H9 (cell line): Measurements from ENCODE around the gene MTHFS. TPM values are rescaled to one million over a fixed set of nuclear protein-coding genes. Genes with fewer than 3 reads are reported as not detected.

ENCODE experiments used
- DNase-seq: peaks from one replicate; pipeline ENCODE4 v3.0.0-alpha.2; 2017
- H2AFZ ChIP-seq: one replicate; pipeline ENCODE4 v1.6.1; 2013; ENCODE audit warnings: mild to moderate bottlenecking, low read length, control low read depth, moderate library complexity
- H2AK5ac ChIP-seq: 2 replicates; pipeline ENCODE4 v1.6.1; 2013; ENCODE audit warnings: low read length, control low read depth, mixed read lengths; ENCODE audit not compliant: insufficient read length
- H2BK120ac ChIP-seq: one replicate; pipeline ENCODE4 v1.6.1; 2013; ENCODE audit warnings: low read depth, mild to moderate bottlenecking, low read length, control low read depth, inconsistent platforms; ENCODE audit not compliant: poor library complexity, severe bottlenecking
- H2BK12ac ChIP-seq: 2 replicates; pipeline ENCODE4 v1.6.1; 2013; ENCODE audit warnings: low read length, control low read depth, mixed read lengths, low read depth; ENCODE audit not compliant: insufficient read length
- H2BK15ac ChIP-seq: 2 replicates; pipeline ENCODE4 v1.6.1; 2013; ENCODE audit warnings: low read depth, low read length, control low read depth
- H2BK20ac ChIP-seq: one replicate; pipeline ENCODE4 v1.6.1; 2013; ENCODE audit warnings: low read depth, mild to moderate bottlenecking, low read length, control low read depth, inconsistent platforms; ENCODE audit not compliant: poor library complexity, severe bottlenecking
- H2BK5ac ChIP-seq: 2 replicates; pipeline ENCODE4 v1.6.1; 2013; ENCODE audit warnings: low read length, control low read depth, mixed read lengths; ENCODE audit not compliant: insufficient read length
- H3K14ac ChIP-seq: 2 replicates; pipeline ENCODE4 v1.6.1; 2013; ENCODE audit warnings: low read length, control low read depth; ENCODE audit not compliant: insufficient read depth
- H3K18ac ChIP-seq: 2 replicates; pipeline ENCODE4 v1.6.1; 2013; ENCODE audit warnings: low read depth, mild to moderate bottlenecking, mixed read lengths, low read length, control low read depth; ENCODE audit not compliant: insufficient read length
- H3K23ac ChIP-seq: 2 replicates; pipeline ENCODE4 v1.6.1; 2013; ENCODE audit warnings: low read length, control low read depth, mixed read lengths, low read depth; ENCODE audit not compliant: insufficient read length
- H3K23me2 ChIP-seq: 2 replicates; pipeline ENCODE4 v1.6.1; 2013; ENCODE audit warnings: low read depth, mild to moderate bottlenecking, mixed read lengths, low read length, control low read depth; ENCODE audit not compliant: insufficient read length, poor library complexity, severe bottlenecking
- H3K27ac ChIP-seq: 2 replicates; pipeline ENCODE4 v1.5.1; 2013; ENCODE audit warnings: low read length, control low read depth, mixed read lengths, low read depth; ENCODE audit not compliant: insufficient read length
- H3K27me3 ChIP-seq: 2 replicates; pipeline ENCODE4 v1.6.1; 2013; ENCODE audit warnings: low read length, control low read depth, inconsistent platforms; ENCODE audit not compliant: insufficient read depth
- H3K4ac ChIP-seq: 2 replicates; pipeline ENCODE4 v1.6.1; 2013; ENCODE audit warnings: low read depth, mild to moderate bottlenecking, control low read depth, inconsistent platforms, low read length, moderate library complexity
- H3K4me1 ChIP-seq: 2 replicates; pipeline ENCODE4 v1.6.1; 2013; ENCODE audit warnings: low read length, control low read depth, inconsistent platforms; ENCODE audit not compliant: insufficient read depth
- H3K4me2 ChIP-seq: 2 replicates; pipeline ENCODE4 v1.6.1; 2013; ENCODE audit warnings: low read length, control low read depth, mixed read lengths; ENCODE audit not compliant: insufficient read length, insufficient read depth
- H3K56ac ChIP-seq: 2 replicates; pipeline ENCODE4 v1.6.1; 2013; ENCODE audit warnings: low read depth, mild to moderate bottlenecking, mixed read lengths, low read length, control low read depth; ENCODE audit not compliant: insufficient read length
- H3K79me1 ChIP-seq: 2 replicates; pipeline ENCODE4 v1.6.1; 2013; ENCODE audit warnings: low read depth, mild to moderate bottlenecking, moderate library complexity, low read length, control low read depth, inconsistent platforms; ENCODE audit not compliant: insufficient read depth, poor library complexity, severe bottlenecking
- H3K79me2 ChIP-seq: 2 replicates; pipeline ENCODE4 v1.6.1; 2013; ENCODE audit warnings: low read length, control low read depth, inconsistent platforms; ENCODE audit not compliant: insufficient read depth
- H3K9ac ChIP-seq: 2 replicates; pipeline ENCODE4 v1.6.1; 2013; ENCODE audit warnings: low read length, control low read depth, mixed read lengths; ENCODE audit not compliant: insufficient read length; ENCODE audit errors: extremely low read depth
- H3K9me3 ChIP-seq: one replicate; pipeline ENCODE4 v1.6.1; 2013; ENCODE audit warnings: low read depth, low read length, inconsistent platforms; ENCODE audit not compliant: control insufficient read depth
- H3T11ph ChIP-seq: one replicate; pipeline ENCODE4 v1.6.1; 2013; ENCODE audit warnings: mild to moderate bottlenecking, low read length, control low read depth, inconsistent platforms
- H4K20me1 ChIP-seq: one replicate; pipeline ENCODE4 v1.6.1; 2013; ENCODE audit not compliant: control insufficient read depth, insufficient read length, insufficient read depth
- H4K5ac ChIP-seq: 2 replicates; pipeline ENCODE4 v1.6.1; 2013; ENCODE audit warnings: low read depth, mild to moderate bottlenecking, mixed read lengths, low read length, control low read depth; ENCODE audit not compliant: insufficient read length
- H4K8ac ChIP-seq: replicated peaks from 2 replicates; pipeline ENCODE4 v1.6.1; 2013; ENCODE audit warnings: low read length, control low read depth, mixed read lengths, low read depth; ENCODE audit not compliant: insufficient read length
- H4K91ac ChIP-seq: 2 replicates; pipeline ENCODE4 v1.6.1; 2013; ENCODE audit warnings: low read depth, mild to moderate bottlenecking, moderate library complexity, mixed read lengths, low read length, control low read depth; ENCODE audit not compliant: insufficient read length
- H3K27ac Mint-ChIP-seq, 3 experiments: 2 replicates in 2 of 3; 3 replicates in 1 of 3; pipeline ENCODE4 v1.8.0; 2020 to 2021; ENCODE audit warnings: mixed read lengths in 3 of 3, mild to moderate bottlenecking in 1 of 3, moderate library complexity in 1 of 3
- H3K27me3 Mint-ChIP-seq: 2 replicates; pipeline ENCODE4 v1.8.0; 2021; ENCODE audit warnings: low read depth, mild to moderate bottlenecking, moderate library complexity, mixed read lengths
- H3K36me3 Mint-ChIP-seq, 3 experiments: 2 replicates in 2 of 3; 3 replicates in 1 of 3; pipeline ENCODE4 v1.8.0; 2020 to 2021; ENCODE audit warnings: low read depth in 3 of 3, mixed read lengths in 3 of 3; ENCODE audit not compliant: insufficient read depth in 1 of 3
- H3K4me1 Mint-ChIP-seq, 2 experiments: 2 replicates each; pipeline ENCODE4 v1.8.0; 2020; ENCODE audit warnings: mixed read lengths in 2 of 2
- H3K4me3 Mint-ChIP-seq, 2 experiments: 2 replicates in 1 of 2; 3 replicates in 1 of 2; pipeline ENCODE4 v1.8.0; 2020 to 2021; ENCODE audit warnings: mild to moderate bottlenecking in 2 of 2, mixed read lengths in 2 of 2, moderate library complexity in 1 of 2
- H3K9me3 Mint-ChIP-seq, 2 experiments: 2 replicates in 1 of 2; 3 replicates in 1 of 2; pipeline ENCODE4 v1.8.0; 2020; ENCODE audit warnings: mild to moderate bottlenecking in 2 of 2, mixed read lengths in 2 of 2, moderate library complexity in 1 of 2
- CTCF ChIP-seq: fragments of 200-600 bp; sonication (generic); conservative IDR thresholded peaks from 3 replicates; pipeline ENCODE4 v1.8.0; 2021; ENCODE audit warnings: antibody characterized with exemption, mild to moderate bottlenecking
- WGBS: extraction: QIAGEN DNeasy Blood & Tissue Kit; methylation state at CpG from one replicate; pipeline ENCODE4 v1.1.7; 2013; ENCODE audit warnings: missing lambda C conversion rate, low lambda C conversion rate, mixed read lengths; ENCODE audit not compliant: insufficient read length; ENCODE audit errors: extremely low coverage; 5-methylcytosine and 5-hydroxymethylcytosine counted together
- total RNA-seq: library from RNA; stranded (reverse); gene quantifications from 2 replicates; pipeline ENCODE4 v1.2.1, GENCODE V29; 2021

Gene MTHFS
- total RNA-seq, 1 experiment from 2014 or later = 36.9 TPM

GRCh38 chr15:79886124-79886523 lies 10.7 kb downstream of the MTHFS start:
- no peak overlapping the region for H2AK5ac ChIP-seq
- no CpG with 5 or more reads among the region's 3 CpGs for WGBS
- H2AFZ ChIP-seq = no peak overlapping the region
- TF ChIP-seq CTCF = no peak
- H3K9me3 ChIP-seq = no peaks in the 10 kb centered on the region
- no peaks in the 10 kb centered on the region for H4K20me1 ChIP-seq
- no peaks in the 10 kb centered on the region for H3K27me3 Mint-ChIP-seq
- H2BK5ac ChIP-seq = no peak overlapping the region
- H3K14ac ChIP-seq = no peak overlapping the region
- H3K36me3 Mint-ChIP-seq = peaks cover 17 to 68% (median 63%) of the 10 kb centered on the region in 3 experiments
- H3K27me3 ChIP-seq = no peaks in the 10 kb centered on the region
- no peak overlapping the region for H3K4ac ChIP-seq
- no peak overlapping the region for H3K56ac ChIP-seq
- DNase-seq = no peak
- H3K27ac Mint-ChIP-seq = no peak overlapping the region
- no peaks in the 10 kb centered on the region for H3K4me1 ChIP-seq
- H2BK20ac ChIP-seq = no peak overlapping the region
- H4K8ac ChIP-seq = no peak overlapping the region
- no peak overlapping the region for H4K5ac ChIP-seq
- H3K79me2 ChIP-seq = no peaks in the 10 kb centered on the region; the same call in 1 of the 2 replicates
- no peak overlapping the region for H3K18ac ChIP-seq
- H3K4me3 Mint-ChIP-seq = no peak overlapping the region
- no peak overlapping the region for H2BK12ac ChIP-seq
- no peak overlapping the region for H3K4me2 ChIP-seq
- H3K27ac ChIP-seq = no peak overlapping the region
- H2BK120ac ChIP-seq = no peak overlapping the region
- H2BK15ac ChIP-seq = no peak overlapping the region
- no peaks in the 10 kb centered on the region for H3K9me3 Mint-ChIP-seq
- H4K91ac ChIP-seq = no peak overlapping the region
- H3T11ph ChIP-seq = no peak overlapping the region
- H3K9ac ChIP-seq = no peak overlapping the region
- H3K4me1 Mint-ChIP-seq = peaks cover 3% of the 10 kb centered on the region in 2 experiments; a peak in 3 of 4 replicates
- H3K23me2 ChIP-seq = no peaks in the 10 kb centered on the region
- no peak overlapping the region for H3K23ac ChIP-seq
- H3K79me1 ChIP-seq = no peaks in the 10 kb centered on the region
